ENCODE measurements around the gene PLEKHA7.

PLEKHA7 gene

GRCh38 chr11:16809886-16810668 is 204.1 kb downstream of the PLEKHA7 start:
- DNase-seq (ENCODE audit: low read depth), result no peak

GRCh38 chr11:16807306-16807705 is 206.9 kb downstream of the PLEKHA7 start:
- no peak for DNase-seq (ENCODE audit: low read depth)

GRCh38 chr11:16806791-16807190 is 207.4 kb downstream of the PLEKHA7 start:
- DNase-seq (ENCODE audit: low read depth), result no peak

- DNase-seq (ENCODE audit: low read depth), result no peak
Observed at GRCh38 chr11:16805938-16806337, 208.3 kb downstream of the PLEKHA7 start.

- DNase-seq (ENCODE audit: low read depth), result no peak
Observed at GRCh38 chr11:16804104-16804947, 209.9 kb downstream of the PLEKHA7 start.

GRCh38 chr11:16801288-16801980 is 212.8 kb downstream of the PLEKHA7 start:
- no peak for DNase-seq (ENCODE audit: low read depth)

GRCh38 chr11:16800382-16800781 is 213.8 kb downstream of the PLEKHA7 start:
- DNase-seq (ENCODE audit: low read depth), result no peak

- DNase-seq (ENCODE audit: low read depth), result no peak
Observed at GRCh38 chr11:16799890-16800289, 214.3 kb downstream of the PLEKHA7 start.

GRCh38 chr11:16799221-16799620 is 215.0 kb downstream of the PLEKHA7 start:
- no peak for DNase-seq (ENCODE audit: low read depth)

- DNase-seq (ENCODE audit: low read depth), result no peak
Observed at GRCh38 chr11:16797776-16798175, 216.4 kb downstream of the PLEKHA7 start.

GRCh38 chr11:16796311-16796710 is 217.9 kb downstream of the PLEKHA7 start:
- DNase-seq (ENCODE audit: low read depth), result no peak

GRCh38 chr11:16795146-16795545 is 219.1 kb downstream of the PLEKHA7 start:
- DNase-seq (ENCODE audit: low read depth), result no peak

GRCh38 chr11:16794047-16794818 is 220.0 kb downstream of the PLEKHA7 start:
- no peak for DNase-seq (ENCODE audit: low read depth)

GRCh38 chr11:16793511-16793910 is 220.7 kb downstream of the PLEKHA7 start:
- no peak for DNase-seq (ENCODE audit: low read depth)

GRCh38 chr11:16793009-16793408 is 221.2 kb downstream of the PLEKHA7 start:
- DNase-seq (ENCODE audit: low read depth), result no peak

- DNase-seq (ENCODE audit: low read depth), result no peak
Observed at GRCh38 chr11:16792426-16792825, 221.8 kb downstream of the PLEKHA7 start.

GRCh38 chr11:16791191-16791961 is 222.8 kb downstream of the PLEKHA7 start:
- DNase-seq (ENCODE audit: low read depth), result no peak

- no peak for DNase-seq (ENCODE audit: low read depth)
Observed at GRCh38 chr11:16790486-16791190, 223.6 kb downstream of the PLEKHA7 start.

GRCh38 chr11:16789560-16790485 is 224.4 kb downstream of the PLEKHA7 start:
- no peak for DNase-seq (ENCODE audit: low read depth)
